Smooth muscle cell (in vitro differentiated cells): ENCODE data around the gene IL31. TPM values are rescaled to one million over a fixed set of nuclear protein-coding genes. Genes with fewer than 3 reads are reported as not detected.

ENCODE experiments used
- DNase-seq: peaks from one replicate; lab custom pipeline; 2025; ENCODE audit not compliant: unreplicated experiment; lab: John Stamatoyannopoulos, UW
- H2AFZ ChIP-seq: fragments of 200-600 bp; sonication (generic); 2 replicates; pipeline ENCODE4 v1.6.0; 2016; ENCODE audit warnings: antibody characterized with exemption, low read depth, mild to moderate bottlenecking
- H3F3A ChIP-seq: fragments of 200-600 bp; sonication (generic); 2 replicates; pipeline ENCODE4 v1.6.0; 2017; ENCODE audit warnings: antibody characterized with exemption, low read depth
- H3K27ac ChIP-seq: fragments of 200-600 bp; sonication (generic); 2 replicates; pipeline ENCODE4 v1.5.1; 2016; ENCODE audit warnings: low read depth, mild to moderate bottlenecking
- H3K27me3 ChIP-seq: fragments of 200-600 bp; sonication (generic); 2 replicates; pipeline ENCODE4 v1.6.1; 2016; ENCODE audit warnings: low read depth, mild to moderate bottlenecking
- H3K36me3 ChIP-seq: fragments of 200-600 bp; sonication (generic); 2 replicates; pipeline ENCODE4 v1.5.1; 2016; ENCODE audit warnings: low read depth
- H3K4me1 ChIP-seq: fragments of 200-600 bp; sonication (generic); 2 replicates; pipeline ENCODE4 v1.5.1; 2016; ENCODE audit warnings: low read depth
- H3K4me2 ChIP-seq: fragments of 200-600 bp; sonication (generic); 2 replicates; pipeline ENCODE4 v1.6.0; 2016; ENCODE audit warnings: mild to moderate bottlenecking
- H3K4me3 ChIP-seq: fragments of 200-600 bp; sonication (generic); 2 replicates; pipeline ENCODE4 v1.5.1; 2016; ENCODE audit warnings: mild to moderate bottlenecking
- H3K79me2 ChIP-seq: fragments of 200-600 bp; sonication (generic); 2 replicates; pipeline ENCODE4 v1.6.0; 2016; ENCODE audit warnings: low read depth, mild to moderate bottlenecking
- H3K9ac ChIP-seq: fragments of 200-600 bp; sonication (generic); 2 replicates; pipeline ENCODE4 v1.6.0; 2016; ENCODE audit warnings: low read depth
- H3K9me3 ChIP-seq: fragments of 200-600 bp; sonication (generic); replicated peaks from 2 replicates; pipeline ENCODE4 v1.5.1; 2016; ENCODE audit warnings: low read depth
- H4K20me1 ChIP-seq: fragments of 200-600 bp; sonication (generic); 2 replicates; pipeline ENCODE4 v1.6.0; 2016; ENCODE audit warnings: low read depth
- WGBS: methylation state at CpG from one replicate; pipeline ENCODE4 v1.1.7; 2016; ENCODE audit warnings: low lambda C conversion rate; 5-methylcytosine and 5-hydroxymethylcytosine counted together
- polyA plus RNA-seq: library from polyadenylated mRNA; unstranded; fragments of >200 nt; fragmentation: Nextera tagmentation; extraction: Ambion mirVana; gene quantifications from 2 replicates; pipeline ENCODE4 v1.2.1, GENCODE V29; 2016
- total RNA-seq: library from RNA; depleted of rRNA; stranded (reverse); fragments of >200 nt; gene quantifications from 2 replicates; pipeline ENCODE4 v1.2.3, GENCODE V29; 2014
- TF ChIP-seq, protein P1 (sequence below): fragments of 200-600 bp; sonication (generic); IDR thresholded peaks from 2 replicates; pipeline ENCODE4 v1.5.1; 2017; ENCODE audit warnings: borderline replicate concordance, mild to moderate bottlenecking, antibody characterized with exemption; ENCODE audit not compliant: insufficient read depth, poor library complexity, severe bottlenecking

Gene IL31
- total and polyA plus RNA-seq, 2 experiments from 2014 or later, result not detected

DNA sequence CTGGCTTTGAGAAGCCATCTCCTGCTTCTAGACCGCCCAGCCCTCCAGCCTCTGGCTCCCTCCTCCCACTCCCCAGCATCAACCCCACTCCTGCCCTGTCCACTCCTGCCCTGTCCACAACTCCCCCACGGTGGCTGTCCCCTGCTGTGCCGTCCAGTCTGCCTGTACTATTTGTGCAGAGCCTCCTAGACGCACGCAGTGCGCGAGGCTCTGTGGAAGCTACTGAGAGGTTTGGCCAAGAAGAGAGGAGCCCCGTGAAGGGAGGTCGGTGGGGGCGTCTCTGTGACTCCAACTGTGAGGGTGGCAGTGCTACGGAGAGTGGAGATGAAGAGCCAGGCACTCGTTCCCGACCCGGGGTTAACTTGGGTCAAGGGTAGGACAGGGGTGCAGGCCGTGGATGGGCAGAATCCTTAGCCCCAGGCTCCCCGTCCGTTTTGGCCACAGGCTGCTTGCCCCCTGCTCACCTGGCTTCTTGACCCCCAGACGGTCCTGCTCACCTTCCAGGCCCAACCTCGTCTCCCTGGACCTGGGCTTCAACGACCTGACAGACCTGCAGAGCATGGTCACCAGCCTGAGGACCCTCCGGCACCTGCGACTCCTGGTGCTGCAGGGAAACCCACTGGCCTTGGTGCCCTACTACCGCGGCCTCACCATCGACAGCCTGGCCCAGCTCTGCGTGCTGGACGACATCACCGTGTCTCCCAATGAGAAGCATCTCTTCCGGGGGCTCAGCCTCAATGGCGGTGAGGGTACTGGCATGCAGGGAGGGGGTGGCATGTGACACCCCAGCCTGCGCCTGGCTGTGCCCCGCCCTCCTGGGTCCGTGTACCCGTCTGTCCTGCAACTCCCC is 15.8 kb upstream of the IL31 start:
- Histone ChIP-seq H3K4me1 (no peaks in the 10 kb centered on the region), H2AFZ (no peak overlapping the region), H3F3A (no peaks in the 10 kb centered on the region), H4K20me1 (no peaks in the 10 kb centered on the region), H3K4me3 (no peak overlapping the region), H3K27ac (no peak overlapping the region), H3K9ac (no peak overlapping the region), H3K36me3 (no peaks in the 10 kb centered on the region), H3K79me2 (no peaks in the 10 kb centered on the region), H3K9me3 (no peaks in the 10 kb centered on the region), H3K4me2 (no peak overlapping the region), H3K27me3 (no peaks in the 10 kb centered on the region)
- TF ChIP-seq, protein P1, sequence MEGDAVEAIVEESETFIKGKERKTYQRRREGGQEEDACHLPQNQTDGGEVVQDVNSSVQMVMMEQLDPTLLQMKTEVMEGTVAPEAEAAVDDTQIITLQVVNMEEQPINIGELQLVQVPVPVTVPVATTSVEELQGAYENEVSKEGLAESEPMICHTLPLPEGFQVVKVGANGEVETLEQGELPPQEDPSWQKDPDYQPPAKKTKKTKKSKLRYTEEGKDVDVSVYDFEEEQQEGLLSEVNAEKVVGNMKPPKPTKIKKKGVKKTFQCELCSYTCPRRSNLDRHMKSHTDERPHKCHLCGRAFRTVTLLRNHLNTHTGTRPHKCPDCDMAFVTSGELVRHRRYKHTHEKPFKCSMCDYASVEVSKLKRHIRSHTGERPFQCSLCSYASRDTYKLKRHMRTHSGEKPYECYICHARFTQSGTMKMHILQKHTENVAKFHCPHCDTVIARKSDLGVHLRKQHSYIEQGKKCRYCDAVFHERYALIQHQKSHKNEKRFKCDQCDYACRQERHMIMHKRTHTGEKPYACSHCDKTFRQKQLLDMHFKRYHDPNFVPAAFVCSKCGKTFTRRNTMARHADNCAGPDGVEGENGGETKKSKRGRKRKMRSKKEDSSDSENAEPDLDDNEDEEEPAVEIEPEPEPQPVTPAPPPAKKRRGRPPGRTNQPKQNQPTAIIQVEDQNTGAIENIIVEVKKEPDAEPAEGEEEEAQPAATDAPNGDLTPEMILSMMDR, result no peak
- 94% methylated on average over 33 of the region's 34 CpGs for WGBS
- no peak for DNase-seq

DNA sequence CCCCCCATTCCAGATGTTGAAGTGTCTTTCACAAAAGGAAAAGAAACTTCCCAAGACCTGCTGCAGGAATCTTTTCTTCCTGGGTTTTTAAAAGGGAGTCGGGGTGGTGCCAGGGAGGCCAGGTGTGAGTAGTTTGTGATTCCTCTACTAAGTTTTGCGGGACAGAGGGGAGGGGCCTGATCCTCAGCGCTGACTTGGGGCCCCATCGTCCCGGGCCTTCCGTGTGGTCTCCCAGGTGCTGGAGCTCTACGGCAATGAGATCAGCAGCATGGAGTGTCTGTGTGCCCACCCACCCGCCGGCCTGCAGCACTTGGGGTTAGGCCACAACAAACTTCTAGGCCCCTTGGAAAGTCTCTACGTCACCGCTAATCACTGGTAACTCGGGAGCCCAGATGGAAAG is 13.4 kb upstream of the IL31 start:
- no peak for DNase-seq
- TF ChIP-seq, protein P1, result no peak

DNA sequence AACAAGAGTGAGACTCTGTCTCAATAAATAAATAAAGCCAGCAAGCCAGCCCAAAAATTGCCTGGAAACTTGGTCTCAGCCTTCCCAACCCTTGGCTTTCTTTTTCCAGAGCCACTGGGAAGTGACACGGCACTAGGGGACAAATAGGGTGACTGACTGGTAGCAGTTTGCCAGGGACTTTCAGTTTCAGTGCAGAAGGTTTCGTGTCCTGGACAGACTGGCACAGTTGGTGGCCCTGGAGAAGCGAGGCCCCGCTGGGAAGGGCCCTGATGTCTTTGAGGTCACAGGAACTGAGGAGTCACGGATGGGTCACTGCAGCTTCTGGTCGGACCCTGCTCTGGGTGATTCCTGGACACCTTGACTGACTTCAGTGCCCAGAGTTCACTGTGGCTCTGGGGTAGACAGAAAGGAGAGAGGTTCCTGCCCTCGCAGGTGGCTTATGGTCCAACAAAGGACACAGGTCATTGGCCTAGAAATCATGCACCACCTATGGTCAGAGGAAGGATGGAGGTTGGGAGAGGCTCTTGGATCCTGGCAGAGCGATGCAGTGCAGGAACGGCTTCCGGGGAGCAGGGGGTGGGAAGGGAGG is 11.6 kb upstream of the IL31 start:
- no peaks in the 10 kb centered on the region for H3K79me2 ChIP-seq
- H4K20me1 ChIP-seq, result no peaks in the 10 kb centered on the region
- WGBS, result 99% methylated on average over 10 of the region's 10 CpGs
- H3F3A ChIP-seq, result no peaks in the 10 kb centered on the region
- H3K27me3 ChIP-seq, result no peaks in the 10 kb centered on the region
- H3K36me3 ChIP-seq, result no peaks in the 10 kb centered on the region
- H3K4me3 ChIP-seq, result no peak overlapping the region
- no peaks in the 10 kb centered on the region for H3K9me3 ChIP-seq
- no peaks in the 10 kb centered on the region for H3K4me1 ChIP-seq
- H3K4me2 ChIP-seq, result no peak overlapping the region
- DNase-seq, result no peak
- TF ChIP-seq, protein P1, result no peak
- no peak overlapping the region for H2AFZ ChIP-seq
- H3K27ac ChIP-seq, result no peak overlapping the region
- no peak overlapping the region for H3K9ac ChIP-seq

More for the DNA sequence above, 13.4 kb upstream of the IL31 start:
- H3K27me3 ChIP-seq, result no peaks in the 10 kb centered on the region
- no peaks in the 10 kb centered on the region for H3K36me3 ChIP-seq
- H2AFZ ChIP-seq, result no peak overlapping the region
- no peaks in the 10 kb centered on the region for H3F3A ChIP-seq
- H3K4me3 ChIP-seq, result no peak overlapping the region
- no peaks in the 10 kb centered on the region for H4K20me1 ChIP-seq
- H3K4me2 ChIP-seq, result no peak overlapping the region
- 83% methylated on average over 12 of the region's 12 CpGs for WGBS
- H3K27ac ChIP-seq, result no peak overlapping the region
- H3K4me1 ChIP-seq, result no peaks in the 10 kb centered on the region
- H3K9me3 ChIP-seq, result no peaks in the 10 kb centered on the region
- H3K79me2 ChIP-seq, result no peaks in the 10 kb centered on the region
- no peak overlapping the region for H3K9ac ChIP-seq
